Measurements from ENCODE around the gene MFSD6.
"Not testable (repeated sequence)": the region's sequence is repeated elsewhere in the genome, so short reads cannot be mapped to it uniquely, and the experiment has no call there.

MFSD6 gene

GRCh38 chr2:190507135-190507534 lies 99.0 kb downstream of the MFSD6 start:
- H4K20me1 ChIP-seq, result no peaks in the 10 kb centered on the region
- H3K9me3 ChIP-seq (replicated peaks in 1 of 11), result no peaks in the 10 kb centered on the region
- H3K4me1 ChIP-seq, result peaks cover 0 to 14% (median 9%) of the 10 kb centered on the region in 10 experiments; a peak in 13 of 20 replicates
- no peaks in the 10 kb centered on the region for H3K27me3 ChIP-seq
- peaks cover 38 to 61% (median 52%) of the 10 kb centered on the region in 11 experiments for H3K36me3 ChIP-seq
- no peak overlapping the region for H3K27ac ChIP-seq
- no peak for TF ChIP-seq Cebpa-rat (IDR thresholded peaks at IDR 0.05)
- H3K4me2 ChIP-seq, result peak overlapping the region in 4 of 11 experiments; percentile 2 to 49 (median 20); a peak in 3 of 22 replicates
- H3K9ac ChIP-seq, result no peak overlapping the region
- no peak overlapping the region for H3K4me3 ChIP-seq

GRCh38 chr2:190509895-190510294 lies 101.7 kb downstream of the MFSD6 start:
- H4K20me1 ChIP-seq; H3K27me3 ChIP-seq; H3K4me3 ChIP-seq; H3K9ac ChIP-seq; H3K27ac ChIP-seq; H3K4me2 ChIP-seq; H3K9me3 ChIP-seq (replicated peaks in 1 of 11): not testable (repeated sequence)
- H3K4me1 ChIP-seq, result peaks cover 0 to 17% (median 9%) of the 10 kb centered on the region in 10 experiments; a peak in 13 of 20 replicates
- H3K36me3 ChIP-seq, result peaks cover 22 to 60% (median 55%) of the 10 kb centered on the region in 11 experiments; a peak in 21 of 22 replicates

GRCh38 chr2:190511104-190511503 lies 102.9 kb downstream of the MFSD6 start:
- Histone ChIP-seq H3K9ac (no peak overlapping the region), H3K4me1 (peaks cover 4 to 29% (median 18%) of the 10 kb centered on the region in 10 experiments; a peak in 19 of 20 replicates), H3K27me3 (no peaks in the 10 kb centered on the region), H3K4me3 (no peak overlapping the region), H3K9me3 (replicated peaks in 1 of 11) (no peaks in the 10 kb centered on the region), H3K27ac (no peak overlapping the region), H3K4me2 (no peak overlapping the region), H4K20me1 (peaks cover 0 to 5% (median 0%) of the 10 kb centered on the region in 11 experiments; a peak in 1 of 22 replicates), H3K36me3 (peaks cover 10 to 49% (median 43%) of the 10 kb centered on the region in 11 experiments; a peak in 21 of 22 replicates)
- no peak for TF ChIP-seq Cebpa-rat (IDR thresholded peaks at IDR 0.05)

- H4K20me1 ChIP-seq, result peaks cover 0 to 5% (median 0%) of the 10 kb centered on the region in 11 experiments; a peak in 1 of 22 replicates
- TF ChIP-seq Cebpa-rat (IDR thresholded peaks at IDR 0.05), result no peak
- H3K27ac ChIP-seq, result no peak overlapping the region
- H3K4me2 ChIP-seq, result no peak overlapping the region
- H3K27me3 ChIP-seq, result no peaks in the 10 kb centered on the region
- no peak overlapping the region for H3K9ac ChIP-seq
- no peaks in the 10 kb centered on the region for H3K9me3 ChIP-seq (replicated peaks in 1 of 11)
- H3K36me3 ChIP-seq, result peaks cover 9 to 49% (median 42%) of the 10 kb centered on the region in 11 experiments; a peak in 21 of 22 replicates
- peaks cover 5 to 23% (median 15%) of the 10 kb centered on the region in 10 experiments; a peak in 18 of 20 replicates for H3K4me1 ChIP-seq
- H3K4me3 ChIP-seq, result no peak overlapping the region
Measured at GRCh38 chr2:190512539-190513095, 104.5 kb downstream of the MFSD6 start.

- no peaks in the 10 kb centered on the region for H3K9me3 ChIP-seq (replicated peaks in 1 of 11)
Measured at GRCh38 chr2:190513877-190514276, 105.7 kb downstream of the MFSD6 start.

GRCh38 chr2:190514676-190515075 lies 106.5 kb downstream of the MFSD6 start:
- Histone ChIP-seq H3K9ac (no peak overlapping the region), H3K27me3 (no peaks in the 10 kb centered on the region), H3K4me3 (no peak overlapping the region), H3K36me3 (peaks cover 0 to 44% (median 30%) of the 10 kb centered on the region in 11 experiments; a peak in 19 of 22 replicates), H3K27ac (no peak overlapping the region), H4K20me1 (peaks cover 0 to 5% (median 0%) of the 10 kb centered on the region in 11 experiments; a peak in 1 of 22 replicates), H3K9me3 (replicated peaks in 1 of 11) (no peaks in the 10 kb centered on the region), H3K4me1 (peaks cover 5 to 20% (median 14%) of the 10 kb centered on the region in 10 experiments; a peak in 18 of 20 replicates), H3K4me2 (0 out of 22 replicates have a peak overlapping the region, but pooled peaks of 1 of the 11 experiments have one; percentile 58)
- no peak for TF ChIP-seq Cebpa-rat (IDR thresholded peaks at IDR 0.05)

More at GRCh38 chr2:190513877-190514276, 105.7 kb downstream of the MFSD6 start:
- H3K27me3 ChIP-seq, result no peaks in the 10 kb centered on the region
- TF ChIP-seq Cebpa-rat (IDR thresholded peaks at IDR 0.05), result no peak
- H3K4me3 ChIP-seq, result no peak overlapping the region
- no peak overlapping the region for H3K27ac ChIP-seq
- H3K4me1 ChIP-seq, result peaks cover 5 to 20% (median 14%) of the 10 kb centered on the region in 10 experiments; a peak in 18 of 20 replicates
- H4K20me1 ChIP-seq, result peaks cover 0 to 5% (median 0%) of the 10 kb centered on the region in 11 experiments; a peak in 1 of 22 replicates
- H3K36me3 ChIP-seq, result peaks cover 1 to 44% (median 36%) of the 10 kb centered on the region in 11 experiments; a peak in 21 of 22 replicates
- no peak overlapping the region for H3K4me2 ChIP-seq
- no peak overlapping the region for H3K9ac ChIP-seq

- no peak overlapping the region for H3K27ac ChIP-seq
- peak overlapping the region in 9 of 11 experiments; percentile 5 to 58 (median 34); a peak in 14 of 22 replicates for H3K4me2 ChIP-seq
- no peaks in the 10 kb centered on the region for H3K27me3 ChIP-seq
- no peak overlapping the region for H3K9ac ChIP-seq
- no peak overlapping the region for H3K4me3 ChIP-seq
- H3K4me1 ChIP-seq, result peaks cover 5 to 20% (median 14%) of the 10 kb centered on the region in 10 experiments; a peak in 18 of 20 replicates
- no peak for TF ChIP-seq Cebpa-rat (IDR thresholded peaks at IDR 0.05)
- H3K36me3 ChIP-seq, result peaks cover 0 to 39% (median 26%) of the 10 kb centered on the region in 11 experiments; a peak in 18 of 22 replicates
- peaks cover 0 to 5% (median 0%) of the 10 kb centered on the region in 11 experiments; a peak in 1 of 22 replicates for H4K20me1 ChIP-seq
- H3K9me3 ChIP-seq (replicated peaks in 1 of 11), result no peaks in the 10 kb centered on the region
Measured at GRCh38 chr2:190515687-190516086, 107.5 kb downstream of the MFSD6 start.

- H3K4me1 ChIP-seq, result peaks cover 5 to 20% (median 14%) of the 10 kb centered on the region in 10 experiments; a peak in 18 of 20 replicates
- H3K27ac ChIP-seq, result no peak overlapping the region
- no peak for TF ChIP-seq Cebpa-rat (IDR thresholded peaks at IDR 0.05)
- H3K9me3 ChIP-seq (replicated peaks in 1 of 11), result no peaks in the 10 kb centered on the region
- no peak overlapping the region for H3K4me2 ChIP-seq
- H3K36me3 ChIP-seq, result peaks cover 0 to 45% (median 25%) of the 10 kb centered on the region in 11 experiments; a peak in 18 of 22 replicates
- H3K9ac ChIP-seq, result no peak overlapping the region
- H3K4me3 ChIP-seq, result no peak overlapping the region
- peaks cover 0 to 5% (median 0%) of the 10 kb centered on the region in 11 experiments; a peak in 1 of 22 replicates for H4K20me1 ChIP-seq
- no peaks in the 10 kb centered on the region for H3K27me3 ChIP-seq
Measured at GRCh38 chr2:190517468-190517867, 109.3 kb downstream of the MFSD6 start.

- Histone ChIP-seq H4K20me1 (no peaks in the 10 kb centered on the region), H3K27ac (no peak overlapping the region), H3K4me2 (no peak overlapping the region), H3K36me3 (peaks cover 0 to 43% (median 18%) of the 10 kb centered on the region in 11 experiments; a peak in 14 of 22 replicates), H3K4me1 (peaks cover 5 to 15% (median 14%) of the 10 kb centered on the region in 10 experiments; a peak in 18 of 20 replicates), H3K9me3 (replicated peaks in 1 of 11) (no peaks in the 10 kb centered on the region), H3K4me3 (no peak overlapping the region), H3K27me3 (no peaks in the 10 kb centered on the region), H3K9ac (no peak overlapping the region)
- no peak for TF ChIP-seq Cebpa-rat (IDR thresholded peaks at IDR 0.05)
Measured at GRCh38 chr2:190519975-190520767, 112.0 kb downstream of the MFSD6 start.

All from BLaER1 treated with 17β-estradiol and CSF1 and Interleukin-3, amounts not matched to agents 10 nM and 100 nM (cell line).